GM20431 (cell line): ENCODE measurements around the gene THRB.

ENCODE experiments used
- in situ Hi-C: fragments of 300-500 bp; cut with MseI, MboI; formaldehyde crosslinking; loops from one replicate; pipeline ENCODE4 v1.15.0; 2020; ENCODE audit warnings: low sequenced_read_pairs; ENCODE audit not compliant: unreplicated experiment

THRB gene

GRCh38 chr3:24513463-24513862 lies 18.8 kb upstream of the THRB start:
- in situ Hi-C loops, result no loop called here

GRCh38 chr3:24512564-24513197 lies 18.0 kb upstream of the THRB start:
- in situ Hi-C loops, result no loop called here

DNA sequence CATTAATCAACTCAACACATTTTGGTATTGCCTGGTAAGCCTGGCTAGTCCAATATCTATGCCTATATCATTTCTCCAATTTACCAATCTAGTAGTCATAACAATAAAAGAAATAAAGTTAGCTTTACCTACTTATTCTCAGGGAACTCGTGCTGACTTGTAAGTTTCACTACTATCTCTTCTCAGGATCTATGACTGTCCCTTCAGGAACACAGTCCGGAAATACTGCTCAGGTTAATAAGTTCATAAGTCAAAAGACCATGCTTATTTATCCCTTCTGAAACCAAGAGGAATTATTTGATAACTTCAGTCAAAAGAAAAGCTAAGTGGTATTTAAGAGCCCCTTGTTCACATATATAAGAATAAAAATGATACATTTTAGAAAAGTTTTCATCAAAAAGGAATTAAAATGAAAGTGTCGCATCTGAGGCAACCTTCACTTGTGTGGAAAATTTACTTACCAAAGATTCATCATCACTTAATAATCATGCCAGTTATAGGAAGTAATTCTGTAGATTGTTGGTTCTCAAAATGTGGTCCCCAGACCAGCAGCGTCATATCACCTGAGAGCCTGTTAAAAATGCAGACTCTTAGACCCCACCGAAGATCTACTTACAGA lies 15.5 kb upstream of the THRB start:
- in situ Hi-C loops, result no loop called here

- in situ Hi-C loops, result no loop called here
Observed at GRCh38 chr3:24508423-24508839, 13.8 kb upstream of the THRB start.

DNA sequence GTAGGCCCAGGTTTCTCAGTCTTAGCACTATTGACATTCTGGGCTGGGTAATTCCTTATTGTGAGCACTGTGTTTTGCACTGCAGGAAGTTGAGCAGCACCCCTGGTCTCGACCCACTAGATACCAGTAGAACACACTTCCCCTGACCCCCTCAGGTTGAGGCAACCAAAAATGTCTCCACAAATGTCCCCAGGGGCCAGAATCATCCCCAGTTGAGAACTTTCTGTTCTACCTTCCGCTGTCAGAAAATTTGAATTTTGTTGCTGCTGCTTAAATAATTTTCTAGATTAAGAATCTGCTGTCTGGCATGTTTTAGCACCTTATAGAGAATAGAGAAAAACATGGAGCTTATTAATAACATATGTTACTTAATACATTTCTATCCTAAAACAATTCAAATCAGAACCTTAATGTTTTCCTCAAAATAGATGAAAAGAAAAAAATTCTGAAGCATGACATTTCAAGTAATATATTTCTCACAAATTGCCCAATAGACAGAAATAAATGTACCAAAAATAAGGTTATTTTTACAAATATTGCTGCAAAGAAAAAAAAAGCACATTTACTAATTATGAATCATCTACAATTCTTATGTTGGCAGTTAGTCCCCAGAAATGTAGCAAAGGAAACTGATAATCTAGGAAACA lies 13.2 kb upstream of the THRB start:
- in situ Hi-C loops, result no loop called here

DNA sequence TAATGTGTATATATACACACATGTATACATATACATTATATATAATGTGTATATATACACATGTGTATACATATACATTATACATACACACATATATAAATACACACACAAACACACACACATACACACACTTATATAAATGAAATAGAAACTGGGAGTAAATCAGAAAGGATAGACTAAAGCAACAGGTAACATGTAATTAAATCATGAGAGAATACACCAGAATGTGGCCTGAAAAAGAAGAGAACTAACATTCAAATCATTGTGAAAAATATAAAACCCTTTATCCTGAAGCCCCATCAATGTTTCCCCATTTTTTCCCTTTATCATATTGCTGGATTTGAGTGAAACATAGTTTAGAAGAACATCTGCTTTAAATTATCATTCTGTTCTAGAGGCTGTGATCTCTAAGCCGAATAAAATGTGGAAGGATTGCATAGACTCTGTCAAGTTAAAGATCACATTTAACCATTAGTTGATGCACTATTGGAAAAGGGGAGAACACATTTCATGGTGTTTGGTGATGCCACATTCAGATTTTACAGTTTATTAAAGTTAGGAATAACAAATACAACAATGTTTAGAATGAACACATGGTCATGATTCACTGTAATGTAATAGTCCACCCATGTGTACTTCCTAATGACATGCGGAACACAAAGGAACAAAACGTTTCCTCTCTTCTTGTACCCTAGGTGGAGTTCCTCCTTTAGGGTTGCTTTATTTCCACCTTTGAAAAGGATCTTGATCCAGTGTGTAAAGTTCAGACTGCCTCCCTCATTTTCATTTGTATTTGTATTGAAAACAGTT lies 12.5 kb upstream of the THRB start:
- in situ Hi-C loops, result no loop called here

DNA sequence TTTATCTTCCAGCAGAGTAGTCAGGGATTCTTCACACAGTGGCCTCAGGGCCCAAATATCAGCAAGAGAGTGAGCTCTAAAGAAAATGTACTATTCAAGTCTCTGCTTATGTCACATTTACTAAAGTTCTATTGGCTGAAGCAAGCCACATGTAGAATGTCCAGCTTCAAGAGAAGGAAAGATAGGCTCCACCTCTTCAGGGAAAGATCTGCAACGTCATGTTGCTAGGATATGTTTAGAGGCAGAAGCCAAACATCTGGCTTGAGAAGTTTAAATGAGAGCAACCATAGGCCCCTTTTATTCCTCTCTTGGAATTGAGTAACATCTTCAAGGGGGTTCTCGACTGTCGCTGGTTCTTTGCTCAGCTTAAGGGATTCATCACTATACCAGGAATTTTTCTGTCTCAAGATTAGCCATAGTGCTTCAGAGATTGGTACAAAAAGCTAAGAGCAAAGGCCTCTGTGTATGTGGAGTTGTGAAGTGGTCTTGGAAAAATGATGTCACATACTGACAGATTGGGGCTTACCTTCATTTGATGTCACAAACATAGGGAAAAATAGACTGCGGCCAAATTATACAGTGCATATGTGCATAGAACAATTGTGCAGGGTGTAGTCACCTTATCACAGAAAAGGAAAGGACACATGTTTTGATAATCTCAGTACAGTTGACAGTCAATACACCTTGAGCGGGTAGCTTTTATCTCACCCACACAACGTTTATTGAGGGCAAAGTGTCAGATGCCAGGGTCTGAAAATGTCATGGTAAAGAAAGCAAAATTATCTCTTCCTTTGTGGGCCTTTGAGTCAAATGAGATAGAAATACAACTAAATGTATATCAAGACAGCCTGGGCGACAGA lies 11.3 kb upstream of the THRB start:
- in situ Hi-C loops, result no loop called here

- in situ Hi-C loops, result no loop called here
Observed at GRCh38 chr3:24504772-24505171, 10.1 kb upstream of the THRB start.

DNA sequence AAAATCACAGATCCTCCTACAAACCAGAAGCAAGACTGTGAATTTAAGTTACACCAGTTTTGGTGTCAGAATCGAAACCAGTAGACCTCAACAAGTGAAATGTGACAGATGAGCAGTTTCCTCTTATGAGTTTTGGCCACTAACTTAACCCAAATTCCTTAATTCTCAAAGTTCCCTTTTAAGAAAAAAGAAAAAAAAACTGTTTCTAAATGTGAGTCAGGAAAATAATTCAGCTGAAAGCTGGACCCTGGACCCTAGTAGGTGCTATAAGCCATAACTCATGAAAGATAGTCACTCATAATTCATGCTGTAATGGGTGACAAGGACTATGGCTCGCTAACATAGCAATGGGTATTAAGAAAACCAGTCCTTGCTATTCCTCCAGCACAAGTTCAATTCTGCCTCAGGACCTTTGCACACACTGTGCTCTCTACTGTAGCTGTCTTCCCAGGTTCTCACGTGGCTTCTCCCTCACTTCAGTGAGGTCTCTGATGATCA lies 9.0 kb upstream of the THRB start:
- in situ Hi-C loops, result no loop called here

GRCh38 chr3:24502690-24503089 lies 8.0 kb upstream of the THRB start:
- in situ Hi-C loops, result no loop called here

DNA sequence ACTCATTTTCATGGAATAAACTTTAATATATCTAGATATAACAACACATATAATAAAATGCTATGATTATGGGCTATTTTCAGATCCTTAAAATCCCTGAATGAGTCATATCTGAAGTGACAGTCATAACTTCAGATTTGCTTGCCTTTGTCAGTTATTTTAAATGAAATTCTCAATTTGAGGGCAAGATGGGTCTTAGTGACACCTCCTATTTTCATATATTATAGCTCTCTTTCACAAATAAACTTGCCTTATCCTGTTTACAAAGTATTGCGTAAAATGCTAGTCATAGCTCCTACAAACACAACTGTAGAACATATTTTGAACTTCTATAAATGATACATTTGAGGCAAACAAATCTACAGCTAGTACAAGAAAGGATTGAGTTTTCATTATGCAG lies 6.2 kb upstream of the THRB start:
- in situ Hi-C loops, result no loop called here

- in situ Hi-C loops, result no loop called here
Observed at GRCh38 chr3:24499991-24500390, 5.3 kb upstream of the THRB start.

GRCh38 chr3:24498796-24499195 lies 4.1 kb upstream of the THRB start:
- in situ Hi-C loops, result no loop called here

DNA sequence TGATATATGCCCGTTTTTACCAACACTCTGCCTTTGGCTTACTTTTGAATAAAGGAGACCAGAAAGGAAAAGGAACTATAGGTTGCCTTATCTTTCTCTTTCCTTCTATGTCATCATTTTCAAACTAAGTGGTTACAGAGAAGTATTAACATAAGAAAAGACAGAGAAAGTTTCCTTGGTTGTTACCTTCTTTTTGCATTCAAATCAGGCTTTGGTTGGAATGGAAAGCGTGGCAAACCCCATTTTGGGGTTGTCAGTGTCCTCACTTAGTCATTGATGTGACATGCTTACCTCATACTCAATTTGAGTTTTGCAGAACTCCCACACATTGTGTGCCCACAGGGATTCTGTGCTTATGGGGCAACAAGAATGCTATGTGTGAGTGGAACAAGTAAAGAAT lies 3.7 kb upstream of the THRB start:
- in situ Hi-C loops, result no loop called here

DNA sequence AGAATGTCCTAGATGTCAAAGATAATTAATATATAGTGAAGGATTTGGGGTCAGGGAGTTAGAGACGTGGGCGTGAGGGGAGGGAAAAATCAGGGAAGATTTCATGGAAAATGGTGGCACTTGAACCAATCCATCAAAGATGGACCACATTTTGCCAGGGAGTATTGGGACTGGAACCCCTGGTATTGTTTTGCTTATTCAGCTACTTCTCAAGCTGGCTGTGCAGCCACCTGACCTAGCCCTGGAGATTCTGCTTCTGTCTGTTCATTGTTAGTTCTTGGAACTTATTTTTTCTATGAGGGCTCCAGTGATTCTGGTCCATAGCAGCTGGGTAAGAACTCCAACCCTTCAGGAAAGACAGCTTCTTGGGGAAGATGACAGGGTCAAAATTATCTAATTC lies 3.3 kb upstream of the THRB start:
- in situ Hi-C loops, result no loop called here

DNA sequence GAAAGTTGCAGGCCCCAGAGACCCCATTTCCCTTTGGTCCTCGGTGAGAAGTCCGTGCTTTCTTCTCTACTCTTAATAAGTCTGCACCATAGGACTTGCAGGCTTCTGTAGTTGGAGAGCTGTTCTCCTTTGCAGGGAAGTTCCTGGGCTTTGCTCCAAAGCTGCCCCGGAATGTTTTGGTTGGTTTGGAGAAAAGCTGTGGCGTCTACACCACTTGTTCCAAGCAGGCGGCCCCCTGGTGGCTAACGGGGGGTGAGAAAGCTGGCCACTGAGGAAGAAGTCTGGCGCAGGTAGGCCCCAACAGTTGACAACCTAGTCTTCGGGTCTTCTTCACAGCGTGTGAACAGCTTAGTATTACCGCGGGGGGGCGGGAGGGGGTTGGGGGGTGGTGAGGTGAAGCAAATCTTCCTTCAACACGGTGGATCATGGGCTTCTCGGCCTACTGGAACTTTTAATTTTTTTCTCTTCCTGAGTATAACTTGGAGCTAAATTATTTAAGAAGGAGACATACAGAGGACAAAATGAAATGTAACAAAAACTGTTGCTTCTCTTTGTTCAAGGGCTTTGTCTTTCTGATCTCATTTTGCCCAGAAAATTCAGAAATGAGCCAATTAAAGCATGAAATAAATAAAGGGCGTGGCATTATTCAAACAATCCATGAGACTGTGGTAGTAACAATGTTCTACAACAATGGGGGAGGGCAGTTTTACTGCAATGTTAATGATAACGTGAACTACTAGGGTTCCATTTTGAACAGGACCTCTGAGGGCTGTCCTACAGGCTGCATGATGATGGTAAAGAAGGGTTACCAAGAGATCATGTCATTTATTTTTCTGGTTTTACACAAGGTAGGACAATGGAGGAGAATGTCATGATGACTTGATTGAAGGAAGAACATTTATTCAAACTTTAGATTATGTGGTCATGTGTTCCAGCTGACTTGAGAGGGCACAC lies 2.2 kb upstream of the THRB start:
- in situ Hi-C loops, result no loop called here

- in situ Hi-C loops, result no loop called here
Observed at GRCh38 chr3:24495326-24495994, 810 bp upstream of the THRB start.
